SK-N-SH (cell line): ENCODE data around the gene TMSB4Y. TPM values are rescaled to one million over a fixed set of nuclear protein-coding genes. Genes with fewer than 3 reads are reported as not detected.

Experiments
- CTCF ChIA-PET: fragments of 300-600, 350-600 bp; formaldehyde crosslinking; extraction: SDS; loops from one replicate; lab custom pipeline; 2021; lab: Yijun Ruan, JAX
- POLR2A ChIA-PET: fragments of 350-600 bp; sonication (Branson Sonifier 250); formaldehyde crosslinking; extraction: SDS; loops from one replicate; lab custom pipeline; 2020; ENCODE audit warnings: antibody characterized with exemption, inconsistent platforms; lab: Yijun Ruan, JAX
- DNase-seq: peaks from one replicate; pipeline ENCODE4 v3.0.0; 2012
- H2AFZ ChIP-seq: fragments of 200-600 bp; sonication (generic); 2 replicates; pipeline ENCODE4 v1.8.1; 2016; ENCODE audit warnings: antibody characterized with exemption, mild to moderate bottlenecking, low read depth
- H3F3A ChIP-seq: fragments of 200-600 bp; sonication (generic); replicated peaks from 2 replicates; pipeline ENCODE3; 2016; ENCODE audit warnings: antibody characterized with exemption, mild to moderate bottlenecking; ENCODE audit not compliant: insufficient read depth
- H3K27ac ChIP-seq, 2 experiments: fragments of 200-500 bp in 1 of 2; fragments of 200-600 bp in 1 of 2; sonication (Bioruptor generic) in 1 of 2; sonication (generic), shearing (Covaris generic) in 1 of 2; 2 replicates each; pipeline versions ENCODE4 v1.5.1 to v1.6.1; 2014 to 2016; ENCODE audit warnings: low read depth in 2 of 2, inconsistent platforms in 1 of 2, low read length in 1 of 2, mild to moderate bottlenecking in 1 of 2, mixed read lengths in 1 of 2
- H3K27me3 ChIP-seq: fragments of 200-600 bp; sonication (generic), shearing (Covaris generic); 2 replicates; pipeline ENCODE4 v1.6.1; 2016; ENCODE audit warnings: mixed run types; ENCODE audit not compliant: insufficient read depth
- H3K36me3 ChIP-seq, 2 experiments: fragments of 200-500 bp in 1 of 2; fragments of 200-600 bp in 1 of 2; sonication (Bioruptor generic) in 1 of 2; sonication (generic) in 1 of 2; replicated peaks in 1 of 2; 2 replicates each; pipeline versions ENCODE3 to v1.5.1; 2014 to 2016; ENCODE audit warnings: low read length in 1 of 2, mild to moderate bottlenecking in 1 of 2; ENCODE audit not compliant: insufficient read depth in 2 of 2, control insufficient read depth in 1 of 2
- H3K4me1 ChIP-seq, 2 experiments: fragments of 200-500 bp in 1 of 2; fragments of 200-600 bp in 1 of 2; sonication (Bioruptor generic) in 1 of 2; sonication (generic), shearing (Covaris generic) in 1 of 2; 2 replicates each; pipeline versions ENCODE4 v1.5.1 to v1.6.1; 2014 to 2016; ENCODE audit warnings: low read depth in 1 of 2, low read length in 1 of 2, mixed run types in 1 of 2; ENCODE audit not compliant: insufficient read depth in 2 of 2, control insufficient read depth in 1 of 2
- H3K4me2 ChIP-seq: fragments of 200-600 bp; sonication (generic), shearing (Covaris generic); 2 replicates; pipeline ENCODE4 v1.6.1; 2017; ENCODE audit warnings: mixed run types
- H3K4me3 ChIP-seq, 2 experiments: fragments of 200-500 bp in 1 of 2; fragments of 200-600 bp in 1 of 2; sonication (Bioruptor generic) in 1 of 2; sonication (generic), shearing (Covaris generic) in 1 of 2; 2 replicates each; pipeline versions ENCODE4 v1.5.1 to v1.8.1; 2014 to 2016; ENCODE audit warnings: low read depth in 2 of 2, inconsistent platforms in 1 of 2, low read length in 1 of 2, mild to moderate bottlenecking in 1 of 2, mixed read lengths in 1 of 2, moderate library complexity in 1 of 2
- H3K79me2 ChIP-seq: fragments of 200-600 bp; sonication (generic); 2 replicates; pipeline ENCODE4 v1.8.1; 2017; ENCODE audit warnings: mild to moderate bottlenecking; ENCODE audit not compliant: insufficient read depth
- H3K9ac ChIP-seq: fragments of 200-600 bp; sonication (generic); 2 replicates; pipeline ENCODE4 v1.6.1; 2017; ENCODE audit warnings: mixed run types
- H3K9me2 ChIP-seq: fragments of 200-600 bp; sonication (generic); 2 replicates; pipeline ENCODE4 v1.6.1; 2017; ENCODE audit warnings: mixed run types
- H3K9me3 ChIP-seq: fragments of 200-600 bp; sonication (generic); 2 replicates; pipeline ENCODE4 v1.6.1; 2017; ENCODE audit warnings: mixed run types, mild to moderate bottlenecking, moderate library complexity
- H4K20me1 ChIP-seq: fragments of 200-600 bp; sonication (generic); 2 replicates; pipeline ENCODE4 v1.6.1; 2017; ENCODE audit warnings: mild to moderate bottlenecking, mixed run types; ENCODE audit not compliant: insufficient read depth
- CHD2 ChIP-seq: fragments of 150-350 bp; IDR thresholded peaks from 2 replicates; pipeline ENCODE4 v1.6.1; 2018; ENCODE audit warnings: low read length; ENCODE audit not compliant: partially characterized antibody
- EP300 ChIP-seq, 2 experiments: IDR thresholded peaks; 2 replicates each; pipeline versions ENCODE4 v1.4.0 to v1.6.1; 2012; ENCODE audit warnings: borderline replicate concordance in 1 of 2, low read depth in 1 of 2, low read length in 1 of 2
- EZH2phosphoT487 ChIP-seq: fragments of 200-600 bp; sonication (generic); IDR thresholded peaks from 2 replicates; pipeline ENCODE4 v1.6.1; 2017; ENCODE audit warnings: low read depth, mixed run types, mild to moderate bottlenecking, antibody characterized with exemption, moderate library complexity, borderline replicate concordance
- FOSL2 ChIP-seq: IDR thresholded peaks from 2 replicates; pipeline ENCODE4 v1.4.0; 2012; ENCODE audit warnings: low read depth, mild to moderate bottlenecking, moderate library complexity, borderline replicate concordance
- FOXJ3 ChIP-seq: sonication (generic); formaldehyde crosslinking; IDR thresholded peaks from 2 replicates; pipeline ENCODE4 v1.5.1; 2020; ENCODE audit warnings: mild to moderate bottlenecking, missing genetic modification reagents
- FOXM1 ChIP-seq: IDR thresholded peaks from 2 replicates; pipeline ENCODE4 v1.4.0; 2012; ENCODE audit warnings: low read depth, mild to moderate bottlenecking
- MXI1 ChIP-seq: IDR thresholded peaks from 2 replicates; pipeline ENCODE4 v1.6.1; 2012; ENCODE audit warnings: mild to moderate bottlenecking, low read depth, low read length, improper control_type of control experiment
- NFIC ChIP-seq: IDR thresholded peaks from 2 replicates; pipeline ENCODE4 v1.4.0; 2012; ENCODE audit warnings: borderline replicate concordance
- NRF1 ChIP-seq: IDR thresholded peaks from 2 replicates; pipeline ENCODE4 v1.6.1; 2012; ENCODE audit warnings: low read depth, mild to moderate bottlenecking, low read length
- RAD21 ChIP-seq: IDR thresholded peaks from 2 replicates; pipeline ENCODE4 v1.6.1; 2012; ENCODE audit warnings: mild to moderate bottlenecking, low read length
- RFX5 ChIP-seq: IDR thresholded peaks from 2 replicates; pipeline ENCODE4 v1.6.1; 2012; ENCODE audit warnings: mild to moderate bottlenecking, improper control_type of control experiment, low read length
- SIN3A ChIP-seq: IDR thresholded peaks from 2 replicates; pipeline ENCODE4 v1.6.1; 2012; ENCODE audit warnings: low read depth, mild to moderate bottlenecking, low read length, moderate library complexity, borderline replicate concordance
- TEAD4 ChIP-seq: IDR thresholded peaks from 2 replicates; pipeline ENCODE4 v1.4.0; 2012; ENCODE audit warnings: mild to moderate bottlenecking, borderline replicate concordance; ENCODE audit not compliant: insufficient read depth
- WGBS: methylation state at CpG from one replicate; pipeline ENCODE4 v1.1.6; 2017; ENCODE audit warnings: low lambda C conversion rate; 5-methylcytosine and 5-hydroxymethylcytosine counted together
- polyA plus RNA-seq, 3 experiments: library from polyadenylated mRNA; depleted of rRNA; stranded (reverse); fragments of >200 nt; gene quantifications; 2 replicates each; pipeline ENCODE4 v1.2.3, GENCODE V29; 2012
- TF ChIP-seq, protein P1 (sequence below): fragments of 150-350 bp; IDR thresholded peaks from 2 replicates; pipeline ENCODE4 v1.6.1; 2017; ENCODE audit warnings: antibody characterized with exemption, low read length, low read depth, borderline replicate concordance
- TF ChIP-seq, protein P2 (sequence below): IDR thresholded peaks from 2 replicates; pipeline ENCODE4 v1.4.0; 2012; ENCODE audit warnings: low read depth, borderline replicate concordance
- TF ChIP-seq, protein P3 (sequence below): IDR thresholded peaks from 2 replicates; pipeline ENCODE4 v1.4.0; 2012; ENCODE audit warnings: low read depth, borderline replicate concordance
- TF ChIP-seq, protein P4 (sequence below): IDR thresholded peaks from 2 replicates; pipeline ENCODE4 v1.6.1; 2012; ENCODE audit warnings: mild to moderate bottlenecking, low read depth, low read length, moderate library complexity
- TF ChIP-seq, protein P5 (sequence below): IDR thresholded peaks from 2 replicates; pipeline ENCODE4; 2012

Gene TMSB4Y
- polyA plus RNA-seq, 1 of the 3 experiments (the other 2 are of a cell fraction): not detected

DNA sequence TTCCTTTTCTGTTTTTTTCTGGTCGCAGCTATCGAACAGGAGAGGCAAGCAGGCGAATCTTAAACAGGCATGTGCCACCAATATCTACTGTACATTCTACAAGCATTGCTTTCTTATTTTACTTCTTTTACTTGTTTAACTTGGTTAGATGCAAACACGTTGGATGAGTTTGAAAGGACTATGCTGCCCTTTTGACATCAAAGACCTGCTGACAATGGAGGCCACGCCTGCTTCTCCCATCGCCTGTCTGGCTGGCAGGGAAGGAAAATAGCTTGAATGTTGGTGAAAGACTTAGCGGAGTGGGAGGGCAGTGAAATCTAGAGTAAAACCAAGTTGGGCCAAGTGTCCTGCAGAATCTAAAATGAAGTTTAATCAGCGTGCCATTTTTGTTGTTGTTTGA lies 1.5 kb downstream of the TMSB4Y start (continued):
- TF ChIP-seq, protein P1, sequence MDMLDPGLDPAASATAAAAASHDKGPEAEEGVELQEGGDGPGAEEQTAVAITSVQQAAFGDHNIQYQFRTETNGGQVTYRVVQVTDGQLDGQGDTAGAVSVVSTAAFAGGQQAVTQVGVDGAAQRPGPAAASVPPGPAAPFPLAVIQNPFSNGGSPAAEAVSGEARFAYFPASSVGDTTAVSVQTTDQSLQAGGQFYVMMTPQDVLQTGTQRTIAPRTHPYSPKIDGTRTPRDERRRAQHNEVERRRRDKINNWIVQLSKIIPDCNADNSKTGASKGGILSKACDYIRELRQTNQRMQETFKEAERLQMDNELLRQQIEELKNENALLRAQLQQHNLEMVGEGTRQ: no peak
- TF ChIP-seq, protein P2, sequence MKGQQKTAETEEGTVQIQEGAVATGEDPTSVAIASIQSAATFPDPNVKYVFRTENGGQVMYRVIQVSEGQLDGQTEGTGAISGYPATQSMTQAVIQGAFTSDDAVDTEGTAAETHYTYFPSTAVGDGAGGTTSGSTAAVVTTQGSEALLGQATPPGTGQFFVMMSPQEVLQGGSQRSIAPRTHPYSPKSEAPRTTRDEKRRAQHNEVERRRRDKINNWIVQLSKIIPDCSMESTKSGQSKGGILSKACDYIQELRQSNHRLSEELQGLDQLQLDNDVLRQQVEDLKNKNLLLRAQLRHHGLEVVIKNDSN: no peak

DNA sequence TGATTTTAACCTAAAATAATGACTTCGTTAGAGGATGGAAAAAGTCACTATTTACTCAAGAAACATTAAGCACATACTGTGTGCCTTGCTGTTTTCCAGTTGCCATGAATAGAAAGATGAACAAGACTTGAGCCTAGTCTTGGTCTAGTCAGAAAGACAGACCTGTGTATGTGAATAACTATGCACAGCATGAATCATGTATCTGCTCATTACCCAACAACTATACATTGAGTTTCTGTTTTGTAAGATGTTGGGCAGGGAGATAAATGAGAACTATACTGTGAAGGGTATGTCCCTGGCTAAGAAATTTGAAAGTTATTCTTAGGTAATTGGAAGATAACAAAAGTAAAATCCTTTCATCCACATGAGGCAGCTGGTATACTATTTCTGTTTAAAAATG lies 4.3 kb downstream of the TMSB4Y start:
- Histone ChIP-seq H3K36me3 (no peaks in the 10 kb centered on the region), H3K9ac (no peak overlapping the region), H3K27ac (no peak overlapping the region), H3K4me2 (no peak overlapping the region), H3F3A (no peaks in the 10 kb centered on the region), H3K27me3 (no peaks in the 10 kb centered on the region), H3K9me3 (no peaks in the 10 kb centered on the region), H3K79me2 (no peaks in the 10 kb centered on the region), H2AFZ (no peak overlapping the region), H3K4me3 (no peak overlapping the region), H3K4me1 (no peaks in the 10 kb centered on the region), H4K20me1 (no peaks in the 10 kb centered on the region), H3K9me2 (no peaks in the 10 kb centered on the region)
- TF ChIP-seq FOXJ3 (CRISPR knock-in tag) (no peak), NFIC (no peak), FOSL2 (no peak), RFX5 (no peak), SIN3A (no peak), FOXM1 (no peak), NRF1 (no peak), EZH2phosphoT487 (no peak), CHD2 (no peak), RAD21 (no peak), EP300 (IDR thresholded peaks at IDR 0.05; ENCODE audit: borderline replicate concordance in 1 of 2, low read depth in 1 of 2, low read length in 1 of 2) (no peak), MXI1 (no peak), TEAD4 (no peak)
- TF ChIP-seq, protein P3, sequence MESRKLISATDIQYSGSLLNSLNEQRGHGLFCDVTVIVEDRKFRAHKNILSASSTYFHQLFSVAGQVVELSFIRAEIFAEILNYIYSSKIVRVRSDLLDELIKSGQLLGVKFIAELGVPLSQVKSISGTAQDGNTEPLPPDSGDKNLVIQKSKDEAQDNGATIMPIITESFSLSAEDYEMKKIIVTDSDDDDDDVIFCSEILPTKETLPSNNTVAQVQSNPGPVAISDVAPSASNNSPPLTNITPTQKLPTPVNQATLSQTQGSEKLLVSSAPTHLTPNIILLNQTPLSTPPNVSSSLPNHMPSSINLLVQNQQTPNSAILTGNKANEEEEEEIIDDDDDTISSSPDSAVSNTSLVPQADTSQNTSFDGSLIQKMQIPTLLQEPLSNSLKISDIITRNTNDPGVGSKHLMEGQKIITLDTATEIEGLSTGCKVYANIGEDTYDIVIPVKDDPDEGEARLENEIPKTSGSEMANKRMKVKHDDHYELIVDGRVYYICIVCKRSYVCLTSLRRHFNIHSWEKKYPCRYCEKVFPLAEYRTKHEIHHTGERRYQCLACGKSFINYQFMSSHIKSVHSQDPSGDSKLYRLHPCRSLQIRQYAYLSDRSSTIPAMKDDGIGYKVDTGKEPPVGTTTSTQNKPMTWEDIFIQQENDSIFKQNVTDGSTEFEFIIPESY: no peak
- TF ChIP-seq, protein P4, sequence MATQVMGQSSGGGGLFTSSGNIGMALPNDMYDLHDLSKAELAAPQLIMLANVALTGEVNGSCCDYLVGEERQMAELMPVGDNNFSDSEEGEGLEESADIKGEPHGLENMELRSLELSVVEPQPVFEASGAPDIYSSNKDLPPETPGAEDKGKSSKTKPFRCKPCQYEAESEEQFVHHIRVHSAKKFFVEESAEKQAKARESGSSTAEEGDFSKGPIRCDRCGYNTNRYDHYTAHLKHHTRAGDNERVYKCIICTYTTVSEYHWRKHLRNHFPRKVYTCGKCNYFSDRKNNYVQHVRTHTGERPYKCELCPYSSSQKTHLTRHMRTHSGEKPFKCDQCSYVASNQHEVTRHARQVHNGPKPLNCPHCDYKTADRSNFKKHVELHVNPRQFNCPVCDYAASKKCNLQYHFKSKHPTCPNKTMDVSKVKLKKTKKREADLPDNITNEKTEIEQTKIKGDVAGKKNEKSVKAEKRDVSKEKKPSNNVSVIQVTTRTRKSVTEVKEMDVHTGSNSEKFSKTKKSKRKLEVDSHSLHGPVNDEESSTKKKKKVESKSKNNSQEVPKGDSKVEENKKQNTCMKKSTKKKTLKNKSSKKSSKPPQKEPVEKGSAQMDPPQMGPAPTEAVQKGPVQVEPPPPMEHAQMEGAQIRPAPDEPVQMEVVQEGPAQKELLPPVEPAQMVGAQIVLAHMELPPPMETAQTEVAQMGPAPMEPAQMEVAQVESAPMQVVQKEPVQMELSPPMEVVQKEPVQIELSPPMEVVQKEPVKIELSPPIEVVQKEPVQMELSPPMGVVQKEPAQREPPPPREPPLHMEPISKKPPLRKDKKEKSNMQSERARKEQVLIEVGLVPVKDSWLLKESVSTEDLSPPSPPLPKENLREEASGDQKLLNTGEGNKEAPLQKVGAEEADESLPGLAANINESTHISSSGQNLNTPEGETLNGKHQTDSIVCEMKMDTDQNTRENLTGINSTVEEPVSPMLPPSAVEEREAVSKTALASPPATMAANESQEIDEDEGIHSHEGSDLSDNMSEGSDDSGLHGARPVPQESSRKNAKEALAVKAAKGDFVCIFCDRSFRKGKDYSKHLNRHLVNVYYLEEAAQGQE: no peak
- TF ChIP-seq, protein P5, sequence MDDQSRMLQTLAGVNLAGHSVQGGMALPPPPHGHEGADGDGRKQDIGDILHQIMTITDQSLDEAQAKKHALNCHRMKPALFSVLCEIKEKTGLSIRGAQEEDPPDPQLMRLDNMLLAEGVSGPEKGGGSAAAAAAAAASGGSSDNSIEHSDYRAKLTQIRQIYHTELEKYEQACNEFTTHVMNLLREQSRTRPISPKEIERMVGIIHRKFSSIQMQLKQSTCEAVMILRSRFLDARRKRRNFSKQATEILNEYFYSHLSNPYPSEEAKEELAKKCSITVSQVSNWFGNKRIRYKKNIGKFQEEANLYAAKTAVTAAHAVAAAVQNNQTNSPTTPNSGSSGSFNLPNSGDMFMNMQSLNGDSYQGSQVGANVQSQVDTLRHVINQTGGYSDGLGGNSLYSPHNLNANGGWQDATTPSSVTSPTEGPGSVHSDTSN: no peak
- ChIA-PET CTCF (no interaction called here), POLR2A (no interaction called here)
- WGBS: no CpG with 5 or more reads among the region's 1 CpG
- no peak for DNase-seq
